Stimulated activated CD4-positive, alpha-beta T cell treated with anti-CD3 and anti-CD28 coated beads, TNF-alpha, amount 100 ng/mL, for 24 hours (primary cell): ENCODE results near the gene SYCE1L.
"Not testable (repeated sequence)": the region's sequence is repeated elsewhere in the genome, so short reads cannot be mapped to it uniquely, and the experiment has no call there.

Experiments used
- DNase-seq, 3 experiments: peaks; one replicate each; pipeline ENCODE4 v3.0.0-alpha.2; 2020; ENCODE audit warnings: low read depth in 3 of 3

The SYCE1L gene, protein sequence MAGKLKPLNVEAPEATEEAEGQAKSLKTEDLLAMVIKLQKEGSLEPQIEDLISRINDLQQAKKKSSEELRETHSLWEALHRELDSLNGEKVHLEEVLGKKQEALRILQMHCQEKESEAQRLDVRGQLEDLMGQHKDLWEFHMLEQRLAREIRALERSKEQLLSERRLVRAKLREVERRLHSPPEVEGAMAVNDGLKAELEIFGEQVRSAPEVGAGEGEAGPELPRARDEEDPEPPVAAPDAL

DNA sequence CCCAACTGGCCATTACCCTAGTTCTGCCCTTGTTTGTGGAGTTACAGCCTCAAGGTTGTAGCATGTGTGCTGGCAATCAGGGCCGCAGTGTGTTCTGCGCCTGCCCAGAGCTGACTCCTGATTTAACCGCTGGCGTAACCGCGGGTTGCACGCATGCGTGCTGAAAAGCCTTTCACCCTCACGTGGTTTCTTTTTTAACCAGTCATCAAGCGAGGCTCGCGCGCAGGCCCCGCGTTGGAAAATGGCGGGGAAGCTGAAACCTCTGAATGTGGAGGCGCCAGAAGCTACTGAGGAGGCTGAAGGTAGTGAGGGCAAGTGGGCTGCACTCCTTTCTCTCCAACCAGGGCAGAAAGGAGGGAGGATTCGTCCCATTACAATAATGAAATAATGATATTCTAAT, at the start of gene SYCE1L:
Gene SYCE1L, plus strand, starts transcription at position 198 of the 400 bp plus-strand sequence. Its CDS starts 44 bp downstream, at position 242.
- DNase-seq, result no peak

DNA sequence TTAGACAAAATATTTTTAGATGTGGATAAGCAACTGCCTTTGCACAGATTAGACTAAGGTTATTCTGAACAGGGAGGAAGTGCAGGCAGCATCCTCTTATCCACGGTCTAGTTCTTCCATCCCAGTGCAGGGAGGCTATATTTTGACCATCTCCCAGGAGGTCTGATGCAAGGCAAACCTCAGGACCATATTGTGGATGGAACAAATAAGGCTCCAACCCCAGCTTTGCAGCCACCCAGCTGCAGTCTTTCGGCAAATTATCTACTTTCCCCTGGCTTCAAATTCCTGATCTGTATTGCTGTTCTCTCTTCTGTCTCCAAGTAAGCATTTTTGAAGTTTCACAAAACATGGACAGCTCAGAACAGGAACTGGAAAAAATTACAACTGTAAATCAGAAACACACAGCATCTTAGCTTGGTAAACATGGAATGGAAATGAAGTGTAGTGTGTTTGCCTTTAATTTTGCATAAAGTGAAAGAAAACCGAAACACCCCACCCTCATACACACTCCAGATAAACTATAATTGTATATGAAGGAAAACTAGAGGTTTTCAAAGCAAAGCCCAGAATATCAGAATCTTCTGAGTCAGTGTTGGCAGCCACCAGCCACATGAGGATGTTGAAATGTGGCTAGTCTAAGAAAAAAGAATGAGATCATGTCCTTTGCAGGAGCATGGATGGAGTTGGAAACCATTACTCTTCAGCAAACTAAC, 41.7 kb upstream of the SYCE1L start:
- no peak for DNase-seq

DNA sequence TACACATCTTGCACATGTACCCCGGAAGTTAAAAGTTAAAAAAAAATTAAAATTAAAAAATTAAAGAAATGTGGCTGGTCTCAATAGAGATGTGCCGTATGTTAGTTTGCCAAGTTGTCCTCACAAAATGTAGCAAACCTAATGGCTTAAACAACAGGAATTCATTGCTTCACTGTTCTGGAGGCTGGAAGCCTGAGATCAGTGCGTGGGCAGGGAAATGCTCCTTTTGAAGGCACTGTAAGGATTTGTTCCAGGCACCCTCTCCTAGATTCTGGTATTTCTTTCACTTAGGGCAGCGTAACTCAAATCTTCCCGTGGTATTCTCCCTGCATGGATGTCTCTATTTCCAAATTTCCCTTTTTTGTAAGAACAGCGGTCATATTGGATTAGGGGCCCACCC, 40.9 kb upstream of the SYCE1L start:
- no peak for DNase-seq

DNA sequence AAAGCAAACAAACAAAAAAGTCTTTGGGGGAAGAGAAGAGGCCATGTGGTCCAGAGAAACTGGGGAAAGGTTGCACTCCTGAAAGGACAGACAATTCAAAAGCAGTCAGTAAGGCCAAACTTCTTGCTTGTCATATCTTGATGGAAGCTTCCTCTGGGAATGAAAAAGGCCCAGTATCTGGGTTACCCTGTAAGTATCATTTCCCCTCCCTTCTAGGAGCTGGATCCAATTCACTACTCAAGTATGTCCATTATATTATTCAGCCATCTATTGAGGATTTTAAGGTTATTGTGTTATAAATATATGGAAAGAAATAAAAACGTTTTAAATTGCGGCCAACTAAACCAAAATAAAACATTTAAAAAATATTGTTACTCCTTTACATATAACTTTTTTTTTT, 34.2 kb upstream of the SYCE1L start:
- DNase-seq, result no peak

DNA sequence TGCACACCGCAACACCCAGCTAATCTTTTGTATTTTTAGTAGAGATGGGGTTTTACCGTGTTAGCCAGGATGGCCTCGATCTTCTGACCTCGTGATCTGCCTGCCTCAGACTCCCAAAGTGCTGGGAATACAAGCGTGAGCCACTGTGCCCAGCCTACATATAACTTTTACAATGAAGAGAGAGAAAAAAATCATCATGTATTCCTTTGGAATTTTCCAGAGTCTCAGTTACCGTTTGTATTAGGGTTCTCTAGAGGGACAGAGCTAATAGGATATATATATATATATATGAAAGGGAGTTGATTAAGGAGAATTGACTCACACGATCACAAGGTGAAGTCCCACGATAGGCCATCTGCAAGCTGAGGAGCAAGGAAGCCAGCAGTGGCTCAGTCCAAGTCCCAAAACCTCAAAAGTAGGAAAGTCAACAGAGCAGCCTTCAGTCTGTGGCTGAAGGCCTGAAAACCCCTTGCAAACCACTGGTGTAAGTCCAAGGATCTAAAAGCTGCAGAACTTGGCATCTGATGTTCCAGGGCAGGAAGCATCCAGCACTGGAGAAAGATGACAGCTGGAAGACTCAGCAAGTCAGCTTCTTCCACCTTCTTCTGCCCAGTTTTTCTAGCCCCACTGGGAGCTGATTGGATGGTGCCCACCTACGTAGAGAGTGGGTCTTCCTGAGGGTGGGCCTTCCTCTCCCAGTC, 33.5 kb upstream of the SYCE1L start:
- not testable (repeated sequence) for DNase-seq

DNA sequence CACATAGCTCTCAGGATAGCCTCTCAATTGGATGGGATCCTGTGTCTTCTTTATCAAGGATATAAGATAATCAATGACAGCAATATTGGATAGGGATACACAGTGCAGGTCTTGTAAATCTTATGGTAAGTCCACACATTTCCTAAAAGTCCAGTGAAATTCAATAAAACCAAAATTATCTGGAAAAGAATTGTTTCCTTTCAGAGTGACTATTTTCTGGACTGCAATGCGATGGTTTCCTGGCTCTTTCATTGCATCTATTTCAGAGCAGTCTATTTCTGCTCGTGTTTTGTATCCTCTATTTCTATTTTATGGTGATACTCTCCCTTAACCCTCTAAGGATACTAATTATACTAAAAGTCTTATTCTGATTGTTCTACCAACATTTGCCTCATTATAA, 32.5 kb upstream of the SYCE1L start:
- DNase-seq, result no peak

DNA sequence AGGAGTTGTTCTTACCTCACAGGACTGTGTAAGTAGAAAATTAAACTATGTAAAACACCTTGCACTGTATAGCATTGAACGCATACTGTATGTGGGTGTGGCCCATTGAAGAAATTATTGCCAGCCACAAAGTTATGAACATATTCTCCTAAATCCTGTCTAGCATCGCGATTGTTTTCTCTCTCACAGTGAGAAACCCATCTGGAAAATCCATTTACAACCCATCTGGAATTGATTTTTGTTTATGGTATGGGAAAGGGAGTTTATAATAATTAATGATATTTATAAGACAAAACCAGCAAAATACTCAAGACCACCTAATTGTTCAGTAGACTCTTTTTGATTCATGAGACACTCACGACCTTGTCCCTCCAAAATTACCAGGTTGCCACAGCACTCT, 30.3 kb upstream of the SYCE1L start:
- DNase-seq, result no peak

DNA sequence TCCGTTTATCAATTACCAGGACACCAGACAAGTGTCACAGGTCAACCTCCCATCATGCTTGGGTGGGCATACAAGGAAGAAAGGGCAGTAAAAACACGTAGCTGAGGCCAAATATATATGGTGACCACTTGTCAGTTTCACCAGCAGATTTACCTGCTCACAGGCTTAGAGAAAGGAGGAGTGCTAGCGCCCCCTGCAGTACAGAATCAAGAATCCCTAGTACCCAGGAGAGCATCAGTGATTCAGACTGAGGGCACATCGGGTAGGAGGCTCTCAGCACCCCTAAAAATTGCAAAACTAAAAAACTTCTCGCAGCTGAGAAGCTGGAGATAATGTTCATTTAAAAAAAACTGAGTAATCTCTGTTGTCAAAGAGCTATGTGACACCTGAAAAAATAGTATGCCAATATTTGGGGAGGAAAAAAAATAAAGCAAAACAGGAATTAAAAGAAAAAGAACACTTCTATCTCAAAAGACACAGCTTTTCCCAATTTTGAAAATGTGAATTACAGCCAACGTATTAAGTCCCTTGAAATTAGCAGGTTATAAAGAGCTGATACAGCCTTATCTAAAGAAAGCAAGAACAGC, 29.5 kb upstream of the SYCE1L start:
- peak in 1 of 3 experiments; percentile 44 for DNase-seq

DNA sequence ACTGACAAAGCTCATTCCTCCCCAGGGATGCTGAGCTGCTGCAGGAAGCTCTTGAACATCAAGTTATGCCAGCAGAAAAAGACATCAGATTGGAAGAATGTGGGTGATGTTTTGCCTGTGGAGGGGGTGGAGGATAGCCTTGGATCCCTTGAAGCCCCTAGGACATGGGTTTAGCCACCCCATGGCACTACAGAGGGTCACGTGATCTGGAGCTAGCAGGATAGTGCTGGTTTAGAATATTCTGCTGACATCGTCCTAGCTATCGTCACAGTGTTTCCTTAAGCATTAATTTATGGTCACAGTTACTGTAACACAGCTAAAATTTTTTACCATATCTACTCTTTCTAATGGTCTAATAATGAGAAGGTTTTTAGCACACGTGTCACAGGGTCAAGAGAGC, 28.4 kb upstream of the SYCE1L start:
- no peak for DNase-seq

DNA sequence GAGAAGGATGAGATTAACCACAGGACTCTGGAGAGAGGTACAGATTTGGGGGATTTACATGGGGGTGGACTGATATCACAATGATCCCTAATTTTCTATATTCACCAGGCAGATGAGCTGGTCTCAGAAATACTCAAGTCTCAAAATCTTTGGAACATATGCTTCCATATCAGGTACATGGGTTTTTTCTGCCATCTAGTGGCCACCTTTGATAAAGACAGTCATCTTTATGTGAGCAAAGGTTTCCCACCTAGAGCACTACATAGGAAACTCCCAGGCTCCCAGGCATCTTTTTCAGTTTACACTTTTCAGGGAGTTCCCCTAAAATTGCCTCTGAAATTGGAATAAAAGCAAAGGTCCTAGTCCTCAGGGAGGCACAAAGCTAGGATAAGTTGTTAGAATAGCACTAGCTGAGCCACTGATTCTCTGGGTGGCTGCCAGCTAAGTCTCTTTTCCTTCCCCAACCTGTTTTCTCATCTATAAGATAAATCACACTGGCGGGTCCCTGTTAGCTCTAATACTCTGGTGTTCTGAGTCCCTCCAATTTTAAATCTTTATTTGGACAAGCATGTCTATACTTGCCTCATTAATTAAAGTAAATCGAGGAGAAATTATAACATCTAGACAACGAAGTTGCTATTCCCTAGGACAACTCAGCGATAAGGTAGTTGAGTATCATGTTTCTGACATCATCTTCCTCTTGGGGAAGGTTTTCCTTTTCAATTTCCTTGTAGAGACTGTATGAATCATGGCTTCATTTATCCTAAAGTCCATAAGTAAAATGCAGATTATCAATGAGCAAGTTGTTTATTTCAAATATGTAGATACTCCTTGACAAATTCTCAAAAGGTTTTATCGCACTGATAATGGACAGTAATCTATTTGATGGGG, 27.2 kb upstream of the SYCE1L start:
- peak in 1 of 3 experiments; percentile 13 for DNase-seq

DNA sequence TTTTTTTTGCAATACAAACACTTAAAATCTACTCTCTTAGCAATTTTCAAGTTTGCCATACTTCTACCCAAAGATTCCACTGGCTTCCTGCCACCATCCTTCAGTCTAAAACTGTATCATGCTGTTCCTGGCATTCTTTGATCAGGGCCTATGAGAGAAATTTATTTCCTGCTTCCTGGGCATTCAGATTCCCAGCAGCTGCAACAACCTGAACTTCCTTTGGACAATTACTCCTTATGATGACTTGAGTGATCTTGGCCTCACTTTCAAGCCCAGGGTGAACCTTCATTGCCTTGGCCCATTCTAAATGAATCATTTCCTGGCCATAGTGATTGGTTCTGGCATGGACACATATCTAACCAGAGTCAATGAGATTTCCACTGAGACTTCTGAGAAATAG, 26.3 kb upstream of the SYCE1L start:
- no peak for DNase-seq

DNA sequence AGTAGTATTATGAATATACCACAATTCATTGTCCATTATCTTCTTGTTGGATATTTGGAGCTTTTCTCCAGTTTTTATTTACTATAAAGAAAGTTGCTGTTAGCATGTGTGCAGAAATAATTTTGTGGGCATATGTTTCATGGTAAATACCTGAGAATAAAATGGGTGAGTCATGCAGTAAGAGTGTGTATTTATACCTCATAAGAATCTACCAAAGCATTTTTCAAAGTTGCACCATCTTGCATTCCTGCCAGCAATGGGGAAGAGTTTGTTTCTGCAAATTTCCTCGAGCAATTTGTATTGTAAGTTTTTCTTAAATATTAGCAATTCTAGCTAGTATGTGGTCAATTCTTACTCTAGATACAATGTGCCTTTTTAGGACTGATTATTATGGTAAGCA, 16.1 kb upstream of the SYCE1L start:
- DNase-seq, result no peak

DNA sequence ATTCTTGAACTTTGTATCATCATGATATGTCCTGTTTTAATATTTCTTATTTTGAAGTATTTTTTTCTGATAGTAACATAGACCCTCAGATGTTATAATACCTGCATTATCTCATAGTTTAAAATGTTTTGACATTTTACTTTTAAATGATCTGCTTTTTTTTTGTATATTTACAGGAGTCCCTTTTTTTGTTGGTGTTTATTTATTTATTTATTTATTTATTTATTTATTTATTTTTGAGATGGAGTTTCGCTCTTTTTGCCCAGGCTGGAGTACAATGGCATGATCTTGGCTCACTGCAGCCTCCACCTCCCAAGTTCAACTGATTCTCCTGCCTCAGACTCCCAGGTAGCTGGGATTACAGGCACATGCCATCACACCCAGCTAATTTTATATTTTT, 12.9 kb upstream of the SYCE1L start:
- DNase-seq, result not testable (repeated sequence)

DNA sequence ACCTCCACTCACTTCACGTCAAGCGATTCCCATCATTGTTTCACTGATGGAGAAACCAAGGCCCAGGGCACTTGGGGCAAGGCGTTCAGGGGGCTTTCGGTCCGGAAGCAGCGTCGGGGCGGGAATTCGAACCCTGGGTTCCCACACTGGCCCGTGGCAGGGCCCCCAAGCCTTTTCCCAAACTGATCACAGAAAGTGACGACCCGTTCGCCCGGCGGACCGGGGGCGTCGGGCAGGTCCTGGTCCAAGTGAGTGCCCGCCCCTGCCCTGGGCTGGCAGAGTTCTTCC, 9.1 kb upstream of the SYCE1L start:
- DNase-seq, result no peak

DNA sequence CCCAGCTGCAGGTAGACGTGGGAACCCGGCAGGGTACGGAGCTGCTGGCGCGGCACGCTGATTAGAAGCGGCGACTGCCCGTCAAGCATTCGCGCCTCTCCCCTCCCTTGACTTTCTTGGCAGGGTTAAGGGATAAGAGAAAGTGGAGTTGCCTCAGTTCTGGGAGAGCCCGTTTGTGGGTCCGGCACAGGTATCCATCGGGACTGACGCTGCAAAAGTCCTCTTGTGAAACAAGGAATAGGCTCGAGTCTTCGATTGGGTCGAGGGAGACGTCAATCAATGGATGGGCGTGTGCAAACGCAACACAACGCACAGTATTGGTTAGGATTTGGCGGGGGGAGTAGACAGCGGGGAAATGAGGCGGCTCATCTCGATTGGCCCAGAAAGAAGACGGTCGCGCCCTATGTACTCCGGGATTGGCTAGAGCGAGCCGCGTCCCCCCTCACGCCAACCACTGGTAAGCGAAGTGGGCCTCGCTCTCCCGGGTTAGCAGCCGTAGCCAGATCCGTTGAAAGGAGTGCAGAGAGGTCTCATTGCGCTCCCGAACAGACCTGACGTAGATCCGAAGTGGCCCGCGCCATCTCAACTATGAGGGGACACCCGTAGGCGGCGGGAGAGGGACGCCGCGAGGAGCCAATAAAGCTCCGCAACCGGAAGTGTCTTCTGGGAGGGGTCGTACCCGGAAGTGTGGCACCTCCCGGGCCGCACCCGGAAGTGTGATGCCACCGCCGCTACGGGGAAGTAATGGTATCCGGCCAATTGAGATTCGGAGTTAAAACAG, 8.5 kb upstream of the SYCE1L start, which contains the start of gene MON1B:
Gene MON1B, plus strand, starts transcription at position 713 of the 781 bp plus-strand sequence. CDS start 296 bp downstream, outside the sequence.
- peak; percentile 83 to 91 (median 89) for DNase-seq

DNA sequence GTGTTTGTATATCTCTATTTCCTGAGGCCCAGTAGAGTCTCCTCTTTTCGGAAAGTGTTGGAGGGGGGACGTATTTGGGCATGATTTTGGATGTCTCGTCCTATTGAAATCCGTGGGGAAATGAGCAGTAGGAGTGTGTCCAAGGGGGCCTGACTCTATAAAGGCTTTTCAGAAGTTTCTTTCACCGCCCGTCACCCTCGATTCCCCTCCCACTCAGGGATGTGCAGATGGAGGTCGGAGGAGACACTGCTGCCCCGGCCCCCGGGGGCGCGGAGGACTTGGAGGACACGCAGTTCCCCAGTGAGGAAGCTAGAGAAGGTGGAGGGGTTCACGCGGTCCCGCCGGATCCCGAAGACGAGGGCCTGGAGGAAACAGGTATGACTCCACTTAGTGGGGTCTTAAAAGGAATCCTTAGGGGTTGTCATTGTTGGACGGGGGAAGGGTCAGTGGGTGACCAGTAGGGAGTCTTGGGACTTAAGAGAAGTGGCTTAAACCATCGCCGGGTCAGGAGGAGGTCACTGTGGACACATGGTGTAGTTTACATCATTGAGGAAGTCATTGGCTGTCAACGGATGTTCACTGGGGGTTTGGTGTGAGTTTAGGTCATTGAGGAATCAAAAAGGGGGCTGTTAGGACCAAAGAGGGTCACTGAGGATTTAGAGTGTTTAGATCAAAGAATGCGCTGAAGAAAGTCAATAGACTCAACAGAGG, 7.8 kb upstream of the SYCE1L start:
- peak in 1 of 3 experiments; percentile 13 for DNase-seq

DNA sequence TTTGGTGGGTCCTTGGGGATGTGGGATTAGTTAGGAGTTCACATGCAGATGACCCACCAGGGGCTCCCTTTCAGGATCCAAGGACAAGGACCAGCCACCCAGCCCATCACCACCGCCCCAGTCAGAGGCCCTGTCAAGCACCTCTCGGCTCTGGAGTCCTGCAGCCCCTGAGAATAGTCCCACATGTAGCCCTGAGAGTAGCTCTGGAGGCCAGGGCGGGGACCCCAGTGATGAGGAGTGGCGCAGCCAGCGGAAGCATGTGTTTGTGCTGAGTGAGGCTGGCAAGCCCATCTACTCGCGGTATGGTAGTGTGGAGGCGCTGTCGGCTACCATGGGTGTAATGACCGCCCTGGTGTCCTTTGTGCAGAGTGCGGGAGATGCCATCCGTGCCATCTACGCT, 5.8 kb upstream of the SYCE1L start:
- no peak for DNase-seq

DNA sequence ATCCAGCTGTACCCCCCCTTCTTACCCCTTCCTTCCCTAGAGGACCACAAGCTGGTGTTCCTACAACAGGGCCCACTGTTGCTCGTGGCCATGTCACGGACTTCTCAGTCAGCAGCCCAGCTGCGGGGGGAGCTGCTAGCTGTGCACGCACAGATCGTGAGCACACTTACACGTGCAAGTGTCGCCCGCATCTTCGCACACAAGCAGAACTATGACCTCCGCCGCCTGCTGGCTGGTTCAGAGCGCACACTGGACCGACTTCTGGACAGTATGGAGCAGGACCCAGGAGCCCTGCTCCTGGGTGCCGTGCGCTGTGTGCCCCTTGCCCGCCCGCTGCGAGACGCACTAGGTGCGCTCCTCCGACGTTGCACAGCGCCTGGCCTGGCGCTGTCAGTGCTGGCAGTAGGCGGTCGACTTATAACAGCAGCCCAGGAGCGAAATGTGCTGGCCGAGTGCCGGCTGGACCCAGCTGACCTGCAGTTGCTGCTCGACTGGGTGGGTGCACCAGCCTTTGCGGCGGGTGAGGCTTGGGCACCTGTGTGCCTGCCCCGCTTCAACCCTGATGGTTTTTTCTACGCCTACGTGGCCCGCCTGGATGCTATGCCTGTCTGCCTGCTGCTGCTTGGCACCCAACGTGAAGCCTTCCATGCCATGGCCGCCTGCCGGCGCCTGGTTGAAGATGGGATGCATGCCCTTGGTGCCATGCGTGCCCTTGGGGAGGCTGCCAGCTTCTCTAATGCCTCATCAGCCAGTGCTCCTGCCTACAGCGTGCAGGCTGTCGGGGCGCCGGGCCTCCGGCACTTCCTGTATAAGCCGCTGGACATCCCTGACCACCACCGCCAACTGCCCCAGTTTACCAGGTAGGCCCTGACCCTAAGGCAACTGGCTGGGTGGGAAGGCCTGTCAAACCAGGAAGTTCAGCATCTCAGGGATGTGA, 4.6 kb upstream of the SYCE1L start:
- DNase-seq, result no peak

DNA sequence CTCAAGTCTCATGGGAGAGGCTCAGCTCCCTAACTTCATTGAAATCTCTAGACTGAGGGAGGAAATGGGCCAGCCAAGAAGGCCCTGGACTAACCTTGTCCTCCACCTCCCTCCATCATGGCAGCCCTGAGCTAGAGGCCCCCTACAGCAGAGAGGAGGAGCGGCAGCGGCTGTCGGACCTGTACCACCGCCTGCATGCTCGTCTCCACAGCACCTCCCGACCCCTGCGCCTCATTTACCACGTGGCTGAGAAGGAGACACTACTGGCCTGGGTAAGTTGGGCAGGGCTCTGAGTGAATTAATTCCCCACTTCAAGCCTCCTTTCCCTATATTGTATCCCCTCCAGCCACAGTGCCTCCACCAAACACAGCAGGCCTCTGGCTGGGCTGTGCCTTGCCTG, 3.8 kb upstream of the SYCE1L start:
- DNase-seq, result no peak
